ENCODE measurements around the gene ENKUR. TPM values are rescaled to one million over a fixed set of nuclear protein-coding genes. Genes with fewer than 3 reads are reported as not detected.

The ENKUR gene
- total and polyA plus RNA-seq, 10 of the 15 experiments (the other 5 are each of a cell fraction or from before 2014, with no cell fraction given) = 0.01 to 0.19 (median 0.11) TPM; not detected in 6

- no peaks in the 10 kb centered on the region for H3K27me3 ChIP-seq (replicated peaks in 1 of 2; ENCODE audit: control insufficient read depth in 2 of 2, insufficient read depth in 2 of 2, low read length in 1 of 2)
- no peak overlapping the region for H2AFZ ChIP-seq (ENCODE audit: control insufficient read depth, low read depth, low read length)
- H3K4me2 ChIP-seq (ENCODE audit: control insufficient read depth, insufficient read depth) = no peak overlapping the region
- TF ChIP-seq BHLHE40 (IDR thresholded peaks at IDR 0.05; ENCODE audit: borderline replicate concordance in 1 of 2, low read depth in 2 of 2, low read length in 1 of 2) = no peak
- TF ChIP-seq DPF2 (IDR thresholded peaks at IDR 0.05) = no peak
- no peak for TF ChIP-seq TCF7 (IDR thresholded peaks at IDR 0.05; ENCODE audit: borderline replicate concordance)
- no peak for TF ChIP-seq YY1 (IDR thresholded peaks at IDR 0.05; ENCODE audit: low read depth, low read length)
- H3K9me3 ChIP-seq (replicated peaks; ENCODE audit: control insufficient read depth, insufficient read depth, low read length) = no peaks in the 10 kb centered on the region; the same call in 2 of the 3 replicates
- H3K79me2 ChIP-seq (ENCODE audit: control insufficient read depth, insufficient read depth, low read length) = no peaks in the 10 kb centered on the region
- FAIRE-seq = no peak
- SMC1A ChIA-PET (ENCODE audit: uncharacterized antibody, unreplicated experiment) = interaction anchor here (1.3 kb wide), 1 partner anchor 16 kb away, joined by 4 read pairs; no protein-coding TSS in a partner anchor
- no peak overlapping the region for H3K27ac ChIP-seq (ENCODE audit: control insufficient read depth, insufficient read depth)
- H4K20me1 ChIP-seq (ENCODE audit: control insufficient read depth, insufficient read depth) = no peaks in the 10 kb centered on the region
- BruUV-seq (replicated peaks) = no TSS peak
- POLR2A ChIA-PET = no interaction called here
- intact Hi-C loops (cut with micrococcal nuclease; ENCODE audit: unreplicated experiment) = no loop called here
- DNase-seq (ENCODE audit: low read depth, low spot score) = no peak
- no peaks in the 10 kb centered on the region for H3K4me1 ChIP-seq (ENCODE audit: control insufficient read depth, insufficient read depth, low read length)
- H3K9ac ChIP-seq (ENCODE audit: control insufficient read depth, insufficient read depth, low read length) = no peak overlapping the region
- 43% methylated on average over 7 of the region's 7 CpGs for WGBS (ENCODE audit: insufficient coverage, insufficient replicate concordance, low lambda C conversion rate, missing lambda C conversion rate)
- RAD21 ChIA-PET (ENCODE audit: unreplicated experiment) = interaction anchor here (1.6 kb wide), 1 partner anchor 20 kb away, joined by 3 read pairs; no protein-coding TSS in a partner anchor
- H3K4me3 ChIP-seq = no peak overlapping the region
- ATAC-seq = no peak
- CTCF ChIA-PET = interaction anchor here (2.2 kb wide), 1 partner anchor 19 kb away, joined by 5 read pairs; no protein-coding TSS in a partner anchor
- no peaks in the 10 kb centered on the region for H3K36me3 ChIP-seq (ENCODE audit: control insufficient read depth in 2 of 2, insufficient read depth in 2 of 2, low read length in 1 of 2)
- in situ Hi-C loops (cut with MboI) = no loop called here
Measured at GRCh38 chr10:25061125-25061524, 45.2 kb upstream of the ENKUR start.

GRCh38 chr10:25059990-25060389, 44.0 kb upstream of the ENKUR start:
- H3K27ac ChIP-seq (ENCODE audit: control insufficient read depth, insufficient read depth) = no peak overlapping the region
- TF ChIP-seq RCOR1 (conservative IDR thresholded peaks at IDR 0.05; ENCODE audit: low read depth, low read length) (no peak), CBX3 (IDR thresholded peaks at IDR 0.05; ENCODE audit: borderline replicate concordance, low read depth) (no peak), MTA2 (IDR thresholded peaks at IDR 0.05; ENCODE audit: low read depth) (no peak), NR2F1 (conservative IDR thresholded peaks at IDR 0.05) (no peak), SMAD1 (IDR thresholded peaks at IDR 0.05; ENCODE audit: low read depth, partially characterized antibody) (no peak), FOXK2 (IDR thresholded peaks at IDR 0.05) (no peak), RELA (IDR thresholded peaks at IDR 0.05; ENCODE audit: borderline replicate concordance, partially characterized antibody) (no peak), SRF (IDR thresholded peaks at IDR 0.05; ENCODE audit: low read depth in 2 of 2, low read length in 2 of 2) (no peak), HDAC2 (IDR thresholded peaks at IDR 0.05) (no peak), ATF7 (IDR thresholded peaks at IDR 0.05; ENCODE audit: low read depth) (no peak), CHD2 (IDR thresholded peaks at IDR 0.05; ENCODE audit: borderline replicate concordance, low read depth, low read length) (no peak), EED (IDR thresholded peaks at IDR 0.05; ENCODE audit: low read depth) (no peak), ATF3 (IDR thresholded peaks at IDR 0.05; ENCODE audit: borderline replicate concordance, extremely low read depth, low read depth, low read length) (no peak), JUNB (IDR thresholded peaks at IDR 0.05) (no peak), CREM (IDR thresholded peaks at IDR 0.05; ENCODE audit: low read depth) (no peak), MAX (IDR thresholded peaks at IDR 0.05; ENCODE audit: low read depth, low read length) (no peak)
- no peaks in the 10 kb centered on the region for H3K79me2 ChIP-seq (ENCODE audit: control insufficient read depth, insufficient read depth, low read length)
- in situ Hi-C loops (cut with MboI) (no loop called here), intact Hi-C loops (cut with micrococcal nuclease; ENCODE audit: unreplicated experiment) (no loop called here)
- H3K27me3 ChIP-seq (replicated peaks in 1 of 2; ENCODE audit: control insufficient read depth in 2 of 2, insufficient read depth in 2 of 2, low read length in 1 of 2) = no peaks in the 10 kb centered on the region
- no peaks in the 10 kb centered on the region for H3K36me3 ChIP-seq (ENCODE audit: control insufficient read depth in 2 of 2, insufficient read depth in 2 of 2, low read length in 1 of 2)
- H3K4me3 ChIP-seq = no peak overlapping the region
- ATAC-seq (no peak), FAIRE-seq (no peak), DNase-seq (ENCODE audit: low read depth, low spot score) (no peak)
- no peak overlapping the region for H2AFZ ChIP-seq (ENCODE audit: control insufficient read depth, low read depth, low read length)
- BruUV-seq (replicated peaks) = no TSS peak
- no peak overlapping the region for H3K9ac ChIP-seq (ENCODE audit: control insufficient read depth, insufficient read depth, low read length)
- POLR2A ChIA-PET = interaction anchor here (0.7 kb wide), 1 partner anchor 20 kb away, joined by 3 read pairs; no protein-coding TSS in a partner anchor
- 48% methylated on average over 7 of the region's 7 CpGs for WGBS (ENCODE audit: insufficient coverage, insufficient replicate concordance, low lambda C conversion rate, missing lambda C conversion rate)
- H3K4me2 ChIP-seq (ENCODE audit: control insufficient read depth, insufficient read depth) = no peak overlapping the region
- CTCF ChIA-PET = interaction anchor here (1.0 kb wide), 1 partner anchor 21 kb away, joined by 3 read pairs; no protein-coding TSS in a partner anchor
- H3K9me3 ChIP-seq (replicated peaks; ENCODE audit: control insufficient read depth, insufficient read depth, low read length) = no peaks in the 10 kb centered on the region
- SMC1A ChIA-PET (ENCODE audit: uncharacterized antibody, unreplicated experiment) = interaction anchor here (0.8 kb wide), 1 partner anchor 14 kb away, joined by 3 read pairs; no protein-coding TSS in a partner anchor
- H3K4me1 ChIP-seq (ENCODE audit: control insufficient read depth, insufficient read depth, low read length) = no peaks in the 10 kb centered on the region
- RAD21 ChIA-PET (ENCODE audit: unreplicated experiment) = interaction anchor here (1.2 kb wide), 1 partner anchor 21 kb away, joined by 3 read pairs; no protein-coding TSS in a partner anchor
- no peaks in the 10 kb centered on the region for H4K20me1 ChIP-seq (ENCODE audit: control insufficient read depth, insufficient read depth)
